Endothelial cell of umbilical vein (primary cell): ENCODE results near the gene CLOCK. TPM values are rescaled to one million over a fixed set of nuclear protein-coding genes. Genes with fewer than 3 reads are reported as not detected.

Experiments used
- BruUV-seq: library from RNA; stranded (reverse); fragments of 400-500 nt; replicated peaks from 2 replicates; lab custom pipeline; 2021; lab: Mats Ljungman, UMichigan
- CTCF ChIA-PET: fragments of 300-600, 350-600 bp; sonication (Branson Sonifier 250); formaldehyde crosslinking; loops from one replicate; lab custom pipeline; 2021; ENCODE audit warnings: antibody characterized with exemption, inconsistent platforms; lab: Charles Lee
- POLR2A ChIA-PET: fragments of 300-600, 350-600 bp; sonication (Branson Sonifier 250); formaldehyde crosslinking; loops from one replicate; lab custom pipeline; 2021; ENCODE audit warnings: antibody characterized with exemption, inconsistent platforms; lab: Charles Lee
- DNase-seq: peaks from one replicate; pipeline ENCODE4 v3.0.0-alpha.2; 2011; ENCODE audit warnings: low read depth, low spot score
- FAIRE-seq: peaks from 2 replicates; lab custom pipeline; 2011; peaks lifted over from hg19 to GRCh38; lab: Jason Lieb, UNC
- H2AFZ ChIP-seq: 2 replicates; pipeline ENCODE4 v1.6.0; 2012; ENCODE audit warnings: low read depth, low read length, control low read depth, inconsistent platforms
- H3K27ac ChIP-seq: 2 replicates; pipeline ENCODE4 v1.5.1; 2011; ENCODE audit warnings: low read depth, mild to moderate bottlenecking, control low read depth, low read length, moderate library complexity; ENCODE audit not compliant: insufficient read depth
- H3K27me3 ChIP-seq, 2 experiments: 2 replicates each; pipeline versions ENCODE4 v1.6.0 to v1.6.1; 2011; ENCODE audit warnings: low read length in 2 of 2, mixed read lengths in 1 of 2; ENCODE audit not compliant: control insufficient read depth in 2 of 2, insufficient read depth in 2 of 2
- H3K36me3 ChIP-seq, 2 experiments: 2 replicates in 1 of 2; 3 replicates in 1 of 2; pipeline ENCODE4 v1.5.1; 2011; ENCODE audit warnings: low read length in 2 of 2, mild to moderate bottlenecking in 1 of 2, moderate library complexity in 1 of 2; ENCODE audit not compliant: control insufficient read depth in 2 of 2, insufficient read depth in 2 of 2; ENCODE audit errors: extremely low read depth in 1 of 2
- H3K4me1 ChIP-seq: 3 replicates; pipeline ENCODE4 v1.5.1; 2011; ENCODE audit warnings: mild to moderate bottlenecking, low read length; ENCODE audit not compliant: control insufficient read depth, insufficient read depth; ENCODE audit errors: extremely low read depth
- H3K4me2 ChIP-seq: 2 replicates; pipeline ENCODE4 v1.6.1; 2011; ENCODE audit warnings: low read length, control low read depth, mixed read lengths; ENCODE audit not compliant: insufficient read depth
- H3K4me3 ChIP-seq, 3 experiments: fragments of 200-600 bp in 1 of 3; sonication (generic), shearing (Covaris generic) in 1 of 3; replicated peaks in 1 of 3; 2 replicates each; pipeline ENCODE4 v1.5.1; 2011 to 2016; ENCODE audit warnings: control low read depth in 3 of 3, low read length in 3 of 3, mild to moderate bottlenecking in 2 of 3, inconsistent platforms in 1 of 3, low read depth in 1 of 3, moderate library complexity in 1 of 3; ENCODE audit not compliant: insufficient read depth in 1 of 3
- H3K79me2 ChIP-seq: 2 replicates; pipeline ENCODE4 v1.6.0; 2012; ENCODE audit warnings: low read length, inconsistent platforms; ENCODE audit not compliant: control insufficient read depth, insufficient read depth
- H3K9ac ChIP-seq: replicated peaks from 2 replicates; pipeline ENCODE3; 2011; ENCODE audit warnings: low read length, control low read depth; ENCODE audit not compliant: insufficient read depth; ENCODE audit errors: extremely low read depth
- H3K9me1 ChIP-seq: replicated peaks from 3 replicates; pipeline ENCODE4 v1.6.0; 2011; ENCODE audit warnings: mild to moderate bottlenecking, low read length; ENCODE audit not compliant: control insufficient read depth, insufficient read depth; ENCODE audit errors: extremely low read depth
- H3K9me3 ChIP-seq: replicated peaks from 2 replicates; pipeline ENCODE4 v1.5.1; 2012; ENCODE audit warnings: low read length, inconsistent platforms; ENCODE audit not compliant: control insufficient read depth, insufficient read depth
- H4K20me1 ChIP-seq: replicated peaks from 2 replicates; pipeline ENCODE3; 2011; ENCODE audit warnings: mild to moderate bottlenecking, low read length; ENCODE audit not compliant: control insufficient read depth, insufficient read depth; ENCODE audit errors: extremely low read depth
- EZH2 ChIP-seq: IDR thresholded peaks from 2 replicates; pipeline ENCODE4 v1.6.1; 2012; ENCODE audit warnings: borderline replicate concordance, low read depth, mild to moderate bottlenecking, moderate library complexity, low read length, inconsistent platforms; ENCODE audit not compliant: severe bottlenecking
- FOS ChIP-seq: IDR thresholded peaks from 2 replicates; pipeline ENCODE4 v1.6.1; 2011; ENCODE audit warnings: mild to moderate bottlenecking, low read length, moderate library complexity, borderline replicate concordance; ENCODE audit not compliant: insufficient read depth
- GATA2 ChIP-seq: IDR thresholded peaks from 2 replicates; pipeline ENCODE4 v1.7.0; 2011; ENCODE audit warnings: low read depth, mild to moderate bottlenecking, moderate library complexity, mixed read lengths, low read length; ENCODE audit not compliant: insufficient read length, insufficient read depth
- JUN ChIP-seq: IDR thresholded peaks from 2 replicates; pipeline ENCODE4 v1.6.1; 2011; ENCODE audit warnings: borderline replicate concordance, low read depth; ENCODE audit not compliant: insufficient read length, insufficient read depth
- MAX ChIP-seq: IDR thresholded peaks from 2 replicates; pipeline ENCODE4 v1.6.1; 2011; ENCODE audit not compliant: insufficient read depth, insufficient read length
- MYC ChIP-seq: IDR thresholded peaks from one replicate; pipeline ENCODE4 v1.6.1; 2011; ENCODE audit warnings: mild to moderate bottlenecking, low read depth, low read length
- POLR2A ChIP-seq: IDR thresholded peaks from 2 replicates; pipeline ENCODE4 v1.6.1; 2012; ENCODE audit warnings: low read depth, mild to moderate bottlenecking, control low read depth, low read length
- POLR2AphosphoS5 ChIP-seq: IDR thresholded peaks from 2 replicates; pipeline ENCODE4 v1.6.1; 2012; ENCODE audit warnings: low read depth, mild to moderate bottlenecking, control low read depth, low read length, moderate library complexity; ENCODE audit not compliant: insufficient read depth
- dilution Hi-C: fragments of 300-500 bp; cut with MboI; formaldehyde crosslinking; loops from one replicate; pipeline ENCODE4 v1.15.0; 2019; ENCODE audit warnings: low sequenced_read_pairs; ENCODE audit not compliant: extremely low pct_ligation_motif_present
- intact Hi-C: fragments of 100-400 bp; cut with micrococcal nuclease; formaldehyde crosslinking; loops from one replicate; pipeline ENCODE4 v1.10.0; 2022
- polyA plus RNA-seq, 4 experiments: library from polyadenylated mRNA; depleted of rRNA in 3 of 4; stranded (reverse) in 3 of 4; unstranded in 1 of 4; fragments of >200 nt; gene quantifications; 2 replicates each; pipeline versions ENCODE4 v1.2.1 to v1.2.3, GENCODE V29; 2011 to 2012; ENCODE audit warnings: missing spikeins in 1 of 4
- total RNA-seq: library from RNA; stranded (reverse); gene quantifications from 2 replicates; pipeline ENCODE4 v1.2.3, GENCODE V29; 2021
- TF ChIP-seq, protein P1 (sequence below), 2 donors: IDR thresholded peaks; 1 replicate in 1 of 2; 2 replicates in 1 of 2; pipeline ENCODE4 v1.5.1; 2011; ENCODE audit warnings: low read length in 2 of 2, mild to moderate bottlenecking in 2 of 2, moderate library complexity in 2 of 2, control low read depth in 1 of 2, inconsistent platforms in 1 of 2, low read depth in 1 of 2; ENCODE audit not compliant: insufficient read depth in 1 of 2; ENCODE audit errors: extremely low read depth in 1 of 2

CLOCK gene
- total and polyA plus RNA-seq, 2 donors (not counting 3 experiments of a cell fraction or from before 2014, with no cell fraction given) = 7.5 to 23.8 TPM

DNA sequence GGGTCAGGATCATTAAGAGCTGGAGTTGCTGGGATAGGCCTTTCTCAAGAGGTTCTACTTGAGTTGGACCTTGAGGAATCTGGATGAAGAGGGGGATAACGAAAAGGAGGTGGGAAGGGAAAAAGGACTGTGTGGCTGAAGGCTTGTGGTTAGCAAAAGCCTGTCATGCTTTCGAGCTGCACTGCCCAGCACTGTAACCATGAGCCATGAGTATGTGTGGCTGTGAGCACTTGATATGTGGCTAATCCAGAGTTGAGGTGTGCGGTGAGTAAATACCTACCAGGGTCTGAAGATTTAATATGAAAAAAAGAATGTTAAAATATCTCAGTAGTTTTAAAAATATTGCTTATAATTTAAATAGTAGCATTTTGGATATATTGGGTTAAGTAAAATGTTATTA lies 139.6 kb downstream of the CLOCK start:
- Histone ChIP-seq H3K4me3 (no peak overlapping the region), H3K4me1 (no peaks in the 10 kb centered on the region), H3K9ac (no peak overlapping the region), H3K4me2 (no peak overlapping the region), H3K79me2 (peaks cover 97% of the 10 kb centered on the region), H3K9me1 (no peaks in the 10 kb centered on the region), H3K9me3 (no peaks in the 10 kb centered on the region), H2AFZ (no peak overlapping the region), H3K27me3 (no peaks in the 10 kb centered on the region), H3K27ac (no peak overlapping the region), H4K20me1 (peaks cover 22% of the 10 kb centered on the region), H3K36me3 (peaks cover 9 to 22% of the 10 kb centered on the region in 2 experiments)
- TF ChIP-seq EZH2 = no peak
- no peak for TF ChIP-seq POLR2AphosphoS5
- no peak for TF ChIP-seq POLR2A
- TF ChIP-seq MYC = no peak
- TF ChIP-seq MAX = no peak
- no peak for TF ChIP-seq FOS
- no peak for TF ChIP-seq GATA2
- no peak for TF ChIP-seq JUN
- TF ChIP-seq, protein P1, sequence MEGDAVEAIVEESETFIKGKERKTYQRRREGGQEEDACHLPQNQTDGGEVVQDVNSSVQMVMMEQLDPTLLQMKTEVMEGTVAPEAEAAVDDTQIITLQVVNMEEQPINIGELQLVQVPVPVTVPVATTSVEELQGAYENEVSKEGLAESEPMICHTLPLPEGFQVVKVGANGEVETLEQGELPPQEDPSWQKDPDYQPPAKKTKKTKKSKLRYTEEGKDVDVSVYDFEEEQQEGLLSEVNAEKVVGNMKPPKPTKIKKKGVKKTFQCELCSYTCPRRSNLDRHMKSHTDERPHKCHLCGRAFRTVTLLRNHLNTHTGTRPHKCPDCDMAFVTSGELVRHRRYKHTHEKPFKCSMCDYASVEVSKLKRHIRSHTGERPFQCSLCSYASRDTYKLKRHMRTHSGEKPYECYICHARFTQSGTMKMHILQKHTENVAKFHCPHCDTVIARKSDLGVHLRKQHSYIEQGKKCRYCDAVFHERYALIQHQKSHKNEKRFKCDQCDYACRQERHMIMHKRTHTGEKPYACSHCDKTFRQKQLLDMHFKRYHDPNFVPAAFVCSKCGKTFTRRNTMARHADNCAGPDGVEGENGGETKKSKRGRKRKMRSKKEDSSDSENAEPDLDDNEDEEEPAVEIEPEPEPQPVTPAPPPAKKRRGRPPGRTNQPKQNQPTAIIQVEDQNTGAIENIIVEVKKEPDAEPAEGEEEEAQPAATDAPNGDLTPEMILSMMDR (IDR thresholded peaks at IDR 0.05; ENCODE audit: extremely low read depth in 1 of 2, insufficient read depth in 1 of 2, low read depth in 1 of 2, low read length in 2 of 2) = no peak
- POLR2A ChIA-PET = no interaction called here
- FAIRE-seq = no peak
- dilution Hi-C loops = no loop called here
- intact Hi-C loops = no loop called here
- no peak for DNase-seq
- no TSS peak for BruUV-seq
- CTCF ChIA-PET = interaction anchor here (1.6 kb wide), 1 partner anchor 17 kb away, joined by 4 read pairs; no protein-coding TSS in a partner anchor
